ENCODE data around the gene EIF2S2.

The EIF2S2 gene

GRCh38 chr20:34062570-34063482, 49.2 kb downstream of the EIF2S2 start:
- no peak for DNase-seq (ENCODE audit: low read depth)

GRCh38 chr20:34061695-34062094, 50.3 kb downstream of the EIF2S2 start:
- no peak for DNase-seq (ENCODE audit: low read depth)

- no peak for DNase-seq (ENCODE audit: low read depth)
Observed at GRCh38 chr20:34060970-34061369, 51.1 kb downstream of the EIF2S2 start.

- no peak for DNase-seq (ENCODE audit: low read depth)
Observed at GRCh38 chr20:34058831-34059230, 53.2 kb downstream of the EIF2S2 start.

GRCh38 chr20:34055290-34055689, 56.8 kb downstream of the EIF2S2 start:
- no peak for DNase-seq (ENCODE audit: low read depth)

- no peak for DNase-seq (ENCODE audit: low read depth)
Observed at GRCh38 chr20:34052414-34052813, 59.6 kb downstream of the EIF2S2 start.

GRCh38 chr20:34049897-34050695, 61.9 kb downstream of the EIF2S2 start:
- DNase-seq (ENCODE audit: low read depth) = no peak

GRCh38 chr20:34049389-34049788, 62.7 kb downstream of the EIF2S2 start:
- no peak for DNase-seq (ENCODE audit: low read depth)

- no peak for DNase-seq (ENCODE audit: low read depth)
Observed at GRCh38 chr20:34047917-34048316, 64.1 kb downstream of the EIF2S2 start.

- no peak for DNase-seq (ENCODE audit: low read depth)
Observed at GRCh38 chr20:34047010-34047687, 64.9 kb downstream of the EIF2S2 start.

GRCh38 chr20:34045930-34046725, 65.9 kb downstream of the EIF2S2 start:
- DNase-seq (ENCODE audit: low read depth) = no peak

GRCh38 chr20:34045294-34045693, 66.7 kb downstream of the EIF2S2 start:
- no peak for DNase-seq (ENCODE audit: low read depth)

GRCh38 chr20:34043025-34043424, 69.0 kb downstream of the EIF2S2 start:
- no peak for DNase-seq (ENCODE audit: low read depth)

- DNase-seq (ENCODE audit: low read depth) = no peak
Observed at GRCh38 chr20:34042262-34042661, 69.8 kb downstream of the EIF2S2 start.

- no peak for DNase-seq (ENCODE audit: low read depth)
Observed at GRCh38 chr20:34041226-34041625, 70.8 kb downstream of the EIF2S2 start.

GRCh38 chr20:34040300-34040995, 71.6 kb downstream of the EIF2S2 start:
- DNase-seq (ENCODE audit: low read depth) = no peak

Data from stimulated activated CD8-positive, alpha-beta memory T cell treated with anti-CD3 and anti-CD28 coated beads, Interleukin-12 subunit alpha, Interleukin-12 subunit beta, amount 100 ng/mL, for 4 hours (primary cell).